ENCODE results near the gene GHDC.

Gene GHDC

GRCh38 chr17:42193969-42194899 lies at the start of gene GHDC:
Gene GHDC (minus strand): TSS chr17:42194494. CDS start chr17:42193581, 913 bp downstream.
- peak; percentile 77; the same call in 1 of the 2 replicates for TF ChIP-seq ZBTB7A (IDR thresholded peaks at IDR 0.05; ENCODE audit: low read depth)
- TF ChIP-seq YY1 (IDR thresholded peaks at IDR 0.05; ENCODE audit: low read depth) = 0 out of 2 replicates have a peak, but pooled peaks have one; percentile 67
- no peak for TF ChIP-seq EP300 (IDR thresholded peaks at IDR 0.05; ENCODE audit: borderline replicate concordance)
- no peak for TF ChIP-seq FOXM1 (IDR thresholded peaks at IDR 0.05; ENCODE audit: borderline replicate concordance, low read depth)
- no peak for TF ChIP-seq NFIC (IDR thresholded peaks at IDR 0.05)
- TF ChIP-seq, protein P1, sequence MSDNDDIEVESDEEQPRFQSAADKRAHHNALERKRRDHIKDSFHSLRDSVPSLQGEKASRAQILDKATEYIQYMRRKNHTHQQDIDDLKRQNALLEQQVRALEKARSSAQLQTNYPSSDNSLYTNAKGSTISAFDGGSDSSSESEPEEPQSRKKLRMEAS (IDR thresholded peaks at IDR 0.05) = peak; percentile 97
- no peak for TF ChIP-seq TAF1 (IDR thresholded peaks at IDR 0.05; ENCODE audit: low read depth)
- no peak for TF ChIP-seq CEBPB (IDR thresholded peaks at IDR 0.05)
- TF ChIP-seq TCF12 (IDR thresholded peaks at IDR 0.05; ENCODE audit: low read depth) = peak; percentile 52; the same call in 1 of the 2 replicates
- TF ChIP-seq EGR1 (IDR thresholded peaks at IDR 0.05) = no peak
- no peak for TF ChIP-seq RAD21 (IDR thresholded peaks at IDR 0.05; ENCODE audit: low read depth)
- TF ChIP-seq, protein P2, sequence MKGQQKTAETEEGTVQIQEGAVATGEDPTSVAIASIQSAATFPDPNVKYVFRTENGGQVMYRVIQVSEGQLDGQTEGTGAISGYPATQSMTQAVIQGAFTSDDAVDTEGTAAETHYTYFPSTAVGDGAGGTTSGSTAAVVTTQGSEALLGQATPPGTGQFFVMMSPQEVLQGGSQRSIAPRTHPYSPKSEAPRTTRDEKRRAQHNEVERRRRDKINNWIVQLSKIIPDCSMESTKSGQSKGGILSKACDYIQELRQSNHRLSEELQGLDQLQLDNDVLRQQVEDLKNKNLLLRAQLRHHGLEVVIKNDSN (IDR thresholded peaks at IDR 0.05) = peak; percentile 85

GRCh38 chr17:42243493-42243982 lies 49.2 kb upstream of the GHDC start:
- TF ChIP-seq, protein P1 (IDR thresholded peaks at IDR 0.05) = no peak
- TF ChIP-seq YY1 (IDR thresholded peaks at IDR 0.05; ENCODE audit: low read depth) (no peak), CREB1 (IDR thresholded peaks at IDR 0.05; ENCODE audit: low read depth) (no peak), REST (IDR thresholded peaks at IDR 0.05; ENCODE audit: low read depth) (no peak), EP300 (IDR thresholded peaks at IDR 0.05; ENCODE audit: borderline replicate concordance) (no peak), FOXM1 (IDR thresholded peaks at IDR 0.05; ENCODE audit: borderline replicate concordance, low read depth) (no peak), TAF1 (IDR thresholded peaks at IDR 0.05; ENCODE audit: low read depth) (no peak), ZBTB7A (IDR thresholded peaks at IDR 0.05; ENCODE audit: low read depth) (no peak)
- TF ChIP-seq, protein P2 (IDR thresholded peaks at IDR 0.05) = no peak

- TF ChIP-seq, protein P1 (IDR thresholded peaks at IDR 0.05) = no peak
- TF ChIP-seq TEAD4 (IDR thresholded peaks at IDR 0.05) (no peak), TAF1 (IDR thresholded peaks at IDR 0.05; ENCODE audit: low read depth) (no peak), TCF12 (IDR thresholded peaks at IDR 0.05; ENCODE audit: low read depth) (no peak), ZBTB7A (IDR thresholded peaks at IDR 0.05; ENCODE audit: low read depth) (no peak), CEBPB (IDR thresholded peaks at IDR 0.05) (no peak), CREB1 (IDR thresholded peaks at IDR 0.05; ENCODE audit: low read depth) (no peak), REST (IDR thresholded peaks at IDR 0.05; ENCODE audit: low read depth) (no peak), FOXM1 (IDR thresholded peaks at IDR 0.05; ENCODE audit: borderline replicate concordance, low read depth) (no peak), RAD21 (IDR thresholded peaks at IDR 0.05; ENCODE audit: low read depth) (no peak), EP300 (IDR thresholded peaks at IDR 0.05; ENCODE audit: borderline replicate concordance) (no peak), YY1 (IDR thresholded peaks at IDR 0.05; ENCODE audit: low read depth) (no peak), EGR1 (IDR thresholded peaks at IDR 0.05) (no peak)
- TF ChIP-seq, protein P2 (IDR thresholded peaks at IDR 0.05) = no peak
These were observed 47.6 kb upstream of the GHDC start for GRCh38 chr17:42241871-42242270.

DNA sequence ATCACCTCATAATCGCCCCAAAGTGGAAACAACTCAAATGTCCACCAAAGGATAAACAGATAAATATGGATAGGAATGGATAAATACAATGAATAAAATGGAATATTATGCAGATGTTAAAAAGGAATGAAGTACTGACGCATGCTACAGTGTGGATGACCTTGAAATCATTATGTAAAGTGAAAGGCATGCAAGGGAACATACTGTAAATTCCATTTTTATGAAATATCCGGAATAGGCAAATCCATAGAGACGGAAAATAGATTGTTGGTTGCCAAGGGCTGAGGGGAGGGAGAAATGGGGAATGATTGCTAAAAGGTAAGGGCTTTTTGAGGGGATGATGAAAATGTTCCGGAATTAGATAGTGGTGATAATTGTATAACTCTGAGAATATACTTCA lies 45.9 kb upstream of the GHDC start:
- no peak for TF ChIP-seq FOXM1 (IDR thresholded peaks at IDR 0.05; ENCODE audit: borderline replicate concordance, low read depth)
- TF ChIP-seq, protein P1 (IDR thresholded peaks at IDR 0.05) = no peak
- no peak for TF ChIP-seq NFIC (IDR thresholded peaks at IDR 0.05)
- no peak for TF ChIP-seq REST (IDR thresholded peaks at IDR 0.05; ENCODE audit: low read depth)
- TF ChIP-seq RAD21 (IDR thresholded peaks at IDR 0.05; ENCODE audit: low read depth) = no peak
- TF ChIP-seq TCF12 (IDR thresholded peaks at IDR 0.05; ENCODE audit: low read depth) = no peak
- TF ChIP-seq TAF1 (IDR thresholded peaks at IDR 0.05; ENCODE audit: low read depth) = no peak
- TF ChIP-seq EGR1 (IDR thresholded peaks at IDR 0.05) = no peak
- no peak for TF ChIP-seq EP300 (IDR thresholded peaks at IDR 0.05; ENCODE audit: borderline replicate concordance)
- no peak for TF ChIP-seq CREB1 (IDR thresholded peaks at IDR 0.05; ENCODE audit: low read depth)
- no peak for TF ChIP-seq YY1 (IDR thresholded peaks at IDR 0.05; ENCODE audit: low read depth)
- TF ChIP-seq, protein P2 (IDR thresholded peaks at IDR 0.05) = no peak
- TF ChIP-seq TEAD4 (IDR thresholded peaks at IDR 0.05) = no peak

Data from Ishikawa (cell line).